H1 (cell line): ENCODE results near the gene NPM1. TPM values are rescaled to one million over a fixed set of nuclear protein-coding genes. Genes with fewer than 3 reads are reported as not detected.

Experiments used
- CTCF ChIA-PET: fragments of 300-600 bp; sonication (Branson Sonifier 250); formaldehyde crosslinking; loops from one replicate; lab custom pipeline; 2021; ENCODE audit not compliant: partially characterized antibody; lab: Charles Lee
- POLR2A ChIA-PET: fragments of 300-600 bp; sonication (Branson Sonifier 250); formaldehyde crosslinking; loops from one replicate; lab custom pipeline; 2021; ENCODE audit warnings: inconsistent platforms; ENCODE audit not compliant: partially characterized antibody; lab: Charles Lee
- DNase-seq, 2 experiments: peaks; one replicate each; pipeline versions ENCODE4 v3.0.0 to v3.0.0-alpha.2; 2010 to 2022; ENCODE audit warnings: low spot score in 2 of 2, low read depth in 1 of 2, mixed read lengths in 1 of 2
- FAIRE-seq: peaks from 2 replicates; lab custom pipeline; 2011; peaks lifted over from hg19 to GRCh38; lab: Jason Lieb, UNC
- H2AFZ ChIP-seq: 2 replicates; pipeline ENCODE4 v1.8.1; 2012; ENCODE audit warnings: low read length, inconsistent platforms
- H2AK5ac ChIP-seq: 2 replicates; pipeline ENCODE4 v1.6.1; 2013; ENCODE audit warnings: low read depth, low read length
- H2BK120ac ChIP-seq: replicated peaks from 2 replicates; pipeline ENCODE3; 2013; ENCODE audit warnings: low read depth, low read length, inconsistent platforms
- H2BK12ac ChIP-seq: 2 replicates; pipeline ENCODE4 v1.6.1; 2013; ENCODE audit warnings: low read depth, low read length
- H2BK15ac ChIP-seq: 2 replicates; pipeline ENCODE4 v1.6.1; 2013; ENCODE audit warnings: low read length
- H2BK20ac ChIP-seq: 2 replicates; pipeline ENCODE4 v1.6.1; 2013; ENCODE audit warnings: low read length
- H2BK5ac ChIP-seq: 2 replicates; pipeline ENCODE4 v1.6.1; 2013; ENCODE audit warnings: low read depth, low read length
- H3K14ac ChIP-seq: 2 replicates; pipeline ENCODE4 v1.6.1; 2013; ENCODE audit warnings: inconsistent platforms; ENCODE audit not compliant: insufficient read length
- H3K18ac ChIP-seq: 2 replicates; pipeline ENCODE4 v1.6.1; 2013; ENCODE audit warnings: low read length; ENCODE audit errors: extremely low read depth
- H3K23ac ChIP-seq: 2 replicates; pipeline ENCODE4 v1.6.1; 2013; ENCODE audit warnings: inconsistent platforms; ENCODE audit not compliant: insufficient read length
- H3K23me2 ChIP-seq: 2 replicates; pipeline ENCODE4 v1.6.1; 2013; ENCODE audit warnings: low read depth, low read length
- H3K27ac ChIP-seq: 2 replicates; pipeline ENCODE4 v1.6.1; 2011; ENCODE audit warnings: low read depth, low read length, inconsistent platforms
- H3K27me3 ChIP-seq, 4 experiments: replicated peaks in 1 of 4; 1 replicate in 1 of 4; 2 replicates in 3 of 4; pipeline versions ENCODE4 v1.6.1 to v1.8.1; 2011 to 2013; ENCODE audit warnings: low read length in 3 of 4, mild to moderate bottlenecking in 3 of 4, inconsistent platforms in 2 of 4, mixed read lengths in 2 of 4, moderate library complexity in 1 of 4; ENCODE audit not compliant: control insufficient read depth in 3 of 4, insufficient read depth in 3 of 4; ENCODE audit errors: extremely low read depth in 1 of 4
- H3K36me3 ChIP-seq, 4 experiments: 2 replicates each; pipeline versions ENCODE4 v1.6.1 to v1.8.1; 2011 to 2013; ENCODE audit warnings: mild to moderate bottlenecking in 4 of 4, low read length in 3 of 4, moderate library complexity in 2 of 4, control low read depth in 1 of 4, inconsistent platforms in 1 of 4; ENCODE audit not compliant: insufficient read depth in 4 of 4, control insufficient read depth in 2 of 4
- H3K4ac ChIP-seq: replicated peaks from 2 replicates; pipeline ENCODE3; 2013; ENCODE audit warnings: low read length, low read depth, mixed read lengths, inconsistent platforms; ENCODE audit not compliant: insufficient read length
- H3K4me1 ChIP-seq, 4 experiments: replicated peaks in 1 of 4; 1 replicate in 1 of 4; 2 replicates in 3 of 4; pipeline versions ENCODE4 v1.6.1 to v1.8.1; 2011 to 2013; ENCODE audit warnings: low read length in 3 of 4, inconsistent platforms in 2 of 4, mixed read lengths in 1 of 4; ENCODE audit not compliant: insufficient read depth in 4 of 4, control insufficient read depth in 3 of 4
- H3K4me2 ChIP-seq, 2 experiments: 2 replicates each; pipeline versions ENCODE4 v1.6.1 to v1.8.1; 2011 to 2013; ENCODE audit warnings: low read depth in 2 of 2, low read length in 2 of 2, control low read depth in 1 of 2, inconsistent platforms in 1 of 2, mild to moderate bottlenecking in 1 of 2; ENCODE audit not compliant: insufficient read depth in 1 of 2
- H3K4me3 ChIP-seq, 4 experiments: fragments of 200-600, 300-600 bp in 1 of 4; sonication (generic), shearing (Covaris generic), sonication (Bioruptor Twin) in 1 of 4; 2 replicates each; pipeline versions ENCODE4 v1.5.1 to v1.8.1; 2011 to 2016; ENCODE audit warnings: low read length in 4 of 4, low read depth in 3 of 4, control low read depth in 2 of 4, inconsistent platforms in 2 of 4, mild to moderate bottlenecking in 2 of 4, mixed read lengths in 1 of 4, moderate library complexity in 1 of 4; ENCODE audit not compliant: insufficient read depth in 2 of 4; ENCODE audit errors: extremely low read depth in 1 of 4
- H3K56ac ChIP-seq: replicated peaks from 2 replicates; pipeline ENCODE3; 2013; ENCODE audit warnings: low read depth, mild to moderate bottlenecking, mixed read lengths, low read length, inconsistent platforms; ENCODE audit not compliant: insufficient read length
- H3K79me1 ChIP-seq: 2 replicates; pipeline ENCODE4 v1.6.1; 2013; ENCODE audit warnings: low read depth, low read length, control low read depth
- H3K79me2 ChIP-seq, 2 experiments: 2 replicates each; pipeline versions ENCODE4 v1.6.1 to v1.8.1; 2012 to 2013; ENCODE audit warnings: low read length in 2 of 2, mild to moderate bottlenecking in 2 of 2, inconsistent platforms in 1 of 2; ENCODE audit not compliant: insufficient read depth in 2 of 2, control insufficient read depth in 1 of 2
- H3K9ac ChIP-seq, 4 experiments: replicated peaks in 1 of 4; 1 replicate in 1 of 4; 2 replicates in 3 of 4; pipeline versions ENCODE4 v1.6.1 to v1.8.1; 2011 to 2013; ENCODE audit warnings: low read depth in 3 of 4, low read length in 3 of 4, control low read depth in 2 of 4, mild to moderate bottlenecking in 2 of 4, moderate library complexity in 2 of 4, inconsistent platforms in 1 of 4; ENCODE audit errors: extremely low read depth in 1 of 4
- H3K9me3 ChIP-seq, 2 experiments: 2 replicates each; pipeline versions ENCODE4 v1.6.1 to v1.8.1; 2012 to 2013; ENCODE audit warnings: mild to moderate bottlenecking in 2 of 2, moderate library complexity in 2 of 2, control low read depth in 1 of 2, inconsistent platforms in 1 of 2, low read depth in 1 of 2, low read length in 1 of 2, mixed read lengths in 1 of 2; ENCODE audit not compliant: insufficient read depth in 2 of 2
- H4K20me1 ChIP-seq, 2 experiments: replicated peaks in 1 of 2; 2 replicates each; pipeline versions ENCODE3 to v1.8.1; 2011 to 2013; ENCODE audit warnings: inconsistent platforms in 2 of 2, low read length in 2 of 2, mild to moderate bottlenecking in 1 of 2; ENCODE audit not compliant: insufficient read depth in 2 of 2, control insufficient read depth in 1 of 2
- H4K5ac ChIP-seq: 2 replicates; pipeline ENCODE4 v1.6.1; 2013; ENCODE audit warnings: low read length, low read depth, mixed read lengths, inconsistent platforms; ENCODE audit not compliant: insufficient read length
- H4K8ac ChIP-seq: 2 replicates; pipeline ENCODE4 v1.8.0; 2013; ENCODE audit warnings: mild to moderate bottlenecking, moderate library complexity, low read length, inconsistent platforms; ENCODE audit not compliant: insufficient read depth; ENCODE audit errors: extremely low read depth
- H4K91ac ChIP-seq: replicated peaks from 2 replicates; pipeline ENCODE3; 2013; ENCODE audit warnings: low read length, mixed read lengths, inconsistent platforms; ENCODE audit not compliant: insufficient read length
- GTF2F1 ChIP-seq: IDR thresholded peaks from 2 replicates; pipeline ENCODE4 v1.6.1; 2012; ENCODE audit warnings: low read depth, low read length, improper control_type of control experiment, borderline replicate concordance
- MAX ChIP-seq: IDR thresholded peaks from 2 replicates; pipeline ENCODE4 v1.6.1; 2012; ENCODE audit warnings: inconsistent platforms
- TBP ChIP-seq: IDR thresholded peaks from 2 replicates; pipeline ENCODE4 v1.6.1; 2011; ENCODE audit warnings: low read depth, low read length, improper control_type of control experiment
- WGBS, 2 experiments: shearing (Covaris generic) in 1 of 2; methylation state at CpG; one replicate each; pipeline versions ENCODE4 v1.1.6 to v1.1.7; 2013 to 2015; ENCODE audit warnings: low lambda C conversion rate in 2 of 2, mixed read lengths in 2 of 2, inconsistent platforms in 1 of 2, low coverage in 1 of 2, missing lambda C conversion rate in 1 of 2; ENCODE audit not compliant: insufficient replicate concordance in 2 of 2, insufficient coverage in 1 of 2, insufficient read length in 1 of 2; ENCODE audit errors: extremely low coverage in 1 of 2, missing lambda C conversion rate in 1 of 2; 5-methylcytosine and 5-hydroxymethylcytosine counted together
- polyA plus RNA-seq, 7 experiments: library from polyadenylated mRNA; depleted of rRNA in 3 of 7; stranded (reverse) in 5 of 7; unstranded in 2 of 7; fragments of >200 nt in 5 of 7; fragments of 200-250 nt in 2 of 7; gene quantifications; 1 replicate in 5 of 7; 2 replicates in 1 of 7; 4 replicates in 1 of 7; pipeline versions ENCODE4 v1.2.1 to v1.2.3, GENCODE V29; 2011 to 2013; ENCODE audit warnings: missing spikeins in 2 of 7, mixed read lengths in 2 of 7
- total RNA-seq: library from RNA; stranded (reverse); fragmentation: NEBNext Ultra II Directional; extraction: Animal tissue kit (Norgen Biotek cat#: 25700); gene quantifications from 2 replicates; pipeline ENCODE4 v1.2.1, GENCODE V29; 2021

Gene NPM1
- total and polyA plus RNA-seq, 2 of the 8 experiments (the other 6 are each of a cell fraction or from before 2014, with no cell fraction given): 2,182 to 4,042 TPM

GRCh38 chr5:171422902-171423663 is 35.4 kb downstream of the NPM1 start:
- no peaks in the 10 kb centered on the region for H3K79me1 ChIP-seq
- no peak overlapping the region for H3K27ac ChIP-seq
- no peak overlapping the region for H2BK20ac ChIP-seq
- H3K36me3 ChIP-seq: no peaks in the 10 kb centered on the region
- H4K5ac ChIP-seq: no peak overlapping the region
- no peak overlapping the region for H3K14ac ChIP-seq
- H3K4me1 ChIP-seq: peaks cover 0 to 25% (median 15%) of the 10 kb centered on the region in 4 experiments; a peak in 6 of 7 replicates
- H3K9me3 ChIP-seq: no peaks in the 10 kb centered on the region
- no peak overlapping the region for H3K4ac ChIP-seq
- H2BK5ac ChIP-seq: no peak overlapping the region
- H3K79me2 ChIP-seq: no peaks in the 10 kb centered on the region
- H2BK15ac ChIP-seq: 0 out of 2 replicates have a peak overlapping the region, but pooled peaks have one; percentile 29
- no peak overlapping the region for H3K4me2 ChIP-seq
- H3K27me3 ChIP-seq: peaks cover 22 to 37% (median 28%) of the 10 kb centered on the region in 4 experiments
- 0 out of 2 replicates have a peak overlapping the region, but pooled peaks have one; percentile 13 for H3K18ac ChIP-seq
- ChIA-PET POLR2A (interaction anchor here (0.5 to 7.3 kb wide), 5 partner anchors 14 to 95 kb away, joined by 3 to 75 read pairs (median 3); partner anchors contain the start of gene NPM1), CTCF (interaction anchor here (0.8 to 7.2 kb wide), 13 partner anchors 8 to 486 kb away, joined by 3 to 64 read pairs (median 4); no protein-coding TSS in a partner anchor)
- peak overlapping the region; percentile 42; the same call in 1 of the 2 replicates for H2AK5ac ChIP-seq
- H3K56ac ChIP-seq: no peak overlapping the region
- H2AFZ ChIP-seq: no peak overlapping the region
- H4K91ac ChIP-seq: no peak overlapping the region
- H4K8ac ChIP-seq: no peak overlapping the region
- FAIRE-seq: no peak
- peaks cover 10% of the 10 kb centered on the region for H3K23me2 ChIP-seq
- WGBS, 2 experiments: 70% methylated on average over 22 of the region's 26 CpGs; no CpG with 5 or more reads in 1 of the 2 experiments
- DNase-seq: no peak
- no peak overlapping the region for H2BK120ac ChIP-seq
- TF ChIP-seq MAX (no peak), GTF2F1 (no peak), TBP (no peak)
- H4K20me1 ChIP-seq: peaks cover 1 to 5% of the 10 kb centered on the region in 2 experiments
- no peak overlapping the region for H3K4me3 ChIP-seq
- H2BK12ac ChIP-seq: 0 out of 2 replicates have a peak overlapping the region, but pooled peaks have one; percentile 27
- no peak overlapping the region for H3K9ac ChIP-seq
- no peak overlapping the region for H3K23ac ChIP-seq
